Ishikawa (cell line): ENCODE results near the gene RNU4-1.

ENCODE experiments used
- CEBPB ChIP-seq: IDR thresholded peaks from 2 replicates; pipeline ENCODE4 v1.6.1; 2012
- CREB1 ChIP-seq: IDR thresholded peaks from 2 replicates; pipeline ENCODE4 v1.6.1; 2012; ENCODE audit warnings: low read depth
- EGR1 ChIP-seq: IDR thresholded peaks from 2 replicates; pipeline ENCODE4 v1.6.1; 2012
- EP300 ChIP-seq: IDR thresholded peaks from 2 replicates; pipeline ENCODE4 v1.6.1; 2012; ENCODE audit warnings: borderline replicate concordance
- FOXM1 ChIP-seq: IDR thresholded peaks from 2 replicates; pipeline ENCODE4 v1.6.1; 2012; ENCODE audit warnings: low read depth, borderline replicate concordance
- MAX ChIP-seq: IDR thresholded peaks from 2 replicates; pipeline ENCODE4 v1.6.1; 2012
- NFIC ChIP-seq: IDR thresholded peaks from 2 replicates; pipeline ENCODE4 v1.6.1; 2012
- RAD21 ChIP-seq: IDR thresholded peaks from 2 replicates; pipeline ENCODE4 v1.6.1; 2012; ENCODE audit warnings: low read depth
- REST ChIP-seq: IDR thresholded peaks from 2 replicates; pipeline ENCODE4 v1.6.1; 2012; ENCODE audit warnings: low read depth, mild to moderate bottlenecking
- TAF1 ChIP-seq: IDR thresholded peaks from 2 replicates; pipeline ENCODE4 v1.6.1; 2012; ENCODE audit warnings: low read depth, mild to moderate bottlenecking
- TCF12 ChIP-seq: IDR thresholded peaks from 2 replicates; pipeline ENCODE4 v1.6.1; 2012; ENCODE audit warnings: low read depth
- TEAD4 ChIP-seq: IDR thresholded peaks from 2 replicates; pipeline ENCODE4 v1.6.1; 2012
- YY1 ChIP-seq: IDR thresholded peaks from 2 replicates; pipeline ENCODE4 v1.6.1; 2012; ENCODE audit warnings: low read depth
- ZBTB7A ChIP-seq: IDR thresholded peaks from 2 replicates; pipeline ENCODE4 v1.6.1; 2012; ENCODE audit warnings: low read depth
- TF ChIP-seq, protein P1 (sequence below): IDR thresholded peaks from 2 replicates; pipeline ENCODE4 v1.6.1; 2012

The RNU4-1 gene

DNA sequence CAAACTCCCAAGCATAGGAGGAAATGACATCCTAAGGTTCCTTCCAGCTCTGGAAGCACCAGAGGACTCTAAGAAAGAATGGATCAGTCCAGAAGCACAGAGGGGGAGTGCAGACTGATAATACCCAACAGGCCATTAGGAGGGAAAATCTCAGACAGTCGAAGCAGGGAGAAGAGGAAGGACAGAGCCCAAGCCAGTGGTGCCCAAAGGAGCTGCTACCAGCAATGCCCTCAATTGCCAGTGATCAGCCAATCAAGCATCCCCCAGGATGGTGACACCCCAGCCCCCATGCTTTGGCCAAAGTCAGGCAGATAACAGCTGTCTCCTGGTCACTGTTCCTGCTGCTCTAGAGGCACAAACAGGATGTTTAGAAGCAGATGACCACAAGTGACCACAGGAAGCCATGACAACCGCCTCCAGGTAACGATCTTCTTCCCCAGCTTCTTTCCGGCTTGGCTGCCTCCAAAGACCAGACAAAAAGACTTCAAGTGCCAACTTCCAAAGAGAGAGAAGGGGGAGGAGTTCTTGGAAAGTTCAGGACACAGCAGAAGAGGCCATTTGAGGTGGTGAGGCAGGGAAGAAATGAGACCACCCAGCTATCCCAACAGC, 43.7 kb downstream of the RNU4-1 start:
- TF ChIP-seq MAX: no peak
- no peak for TF ChIP-seq REST
- no peak for TF ChIP-seq TCF12
- no peak for TF ChIP-seq EP300
- TF ChIP-seq CEBPB: no peak
- no peak for TF ChIP-seq CREB1
- TF ChIP-seq, protein P1, sequence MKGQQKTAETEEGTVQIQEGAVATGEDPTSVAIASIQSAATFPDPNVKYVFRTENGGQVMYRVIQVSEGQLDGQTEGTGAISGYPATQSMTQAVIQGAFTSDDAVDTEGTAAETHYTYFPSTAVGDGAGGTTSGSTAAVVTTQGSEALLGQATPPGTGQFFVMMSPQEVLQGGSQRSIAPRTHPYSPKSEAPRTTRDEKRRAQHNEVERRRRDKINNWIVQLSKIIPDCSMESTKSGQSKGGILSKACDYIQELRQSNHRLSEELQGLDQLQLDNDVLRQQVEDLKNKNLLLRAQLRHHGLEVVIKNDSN: no peak
- no peak for TF ChIP-seq NFIC
- TF ChIP-seq EGR1: no peak
- no peak for TF ChIP-seq TAF1
- TF ChIP-seq YY1: no peak
- no peak for TF ChIP-seq TEAD4
- TF ChIP-seq ZBTB7A: no peak
- TF ChIP-seq FOXM1: no peak

GRCh38 chr12:120247621-120248030, 45.4 kb downstream of the RNU4-1 start:
- no peak for TF ChIP-seq FOXM1

DNA sequence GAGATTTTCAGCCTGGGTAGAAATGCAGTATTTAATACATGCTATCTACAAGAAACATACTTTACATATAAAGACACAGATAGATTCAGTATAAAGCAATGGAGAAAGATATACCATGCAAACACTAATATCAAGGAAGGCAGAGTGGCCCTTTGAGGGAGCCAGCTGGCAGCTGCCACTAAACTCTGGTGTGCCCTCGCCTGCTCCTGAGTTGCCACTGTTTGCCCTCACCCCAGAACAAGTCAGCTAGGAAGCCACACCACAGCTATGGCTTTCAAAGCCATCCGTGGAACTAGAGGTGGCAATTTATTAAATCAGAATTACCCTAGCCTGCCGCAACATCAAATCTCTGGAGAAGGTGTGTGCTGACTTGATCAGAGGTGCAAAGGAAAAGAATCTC, 45.9 kb downstream of the RNU4-1 start:
- no peak for TF ChIP-seq CREB1
- TF ChIP-seq ZBTB7A: no peak
- TF ChIP-seq RAD21: no peak
- TF ChIP-seq REST: no peak
- TF ChIP-seq TEAD4: no peak
- no peak for TF ChIP-seq YY1
- TF ChIP-seq TCF12: no peak
- no peak for TF ChIP-seq EP300
- no peak for TF ChIP-seq CEBPB
- TF ChIP-seq TAF1: no peak
